Vagina (tissue), 2 donors: ENCODE data around the gene RAD50.

ENCODE experiments used
- CTCF ChIP-seq, 3 experiments: fragments of 450-650 bp in 2 of 3; fragments of 200-600 bp in 1 of 3; sonication (generic) in 1 of 3; IDR thresholded peaks; one replicate each; pipeline ENCODE4 v1.5.1; 2017 to 2019; ENCODE audit warnings: antibody characterized with exemption in 3 of 3, mild to moderate bottlenecking in 2 of 3, moderate library complexity in 2 of 3
- POLR2AphosphoS5 ChIP-seq, 2 donors: sonication (generic); formaldehyde crosslinking; IDR thresholded peaks; one replicate each; pipeline ENCODE4 v1.9.0; 2017; ENCODE audit warnings: antibody characterized with exemption in 2 of 2, mild to moderate bottlenecking in 2 of 2, low read depth in 1 of 2; ENCODE audit not compliant: insufficient read depth in 1 of 2

GRCh38 chr5:132530946-132531345 is 25.8 kb upstream of the RAD50 start:
- TF ChIP-seq CTCF (IDR thresholded peaks at IDR 0.05) (no peak), POLR2AphosphoS5 (IDR thresholded peaks at IDR 0.05; ENCODE audit: insufficient read depth in 1 of 2, low read depth in 1 of 2) (no peak)
